HEK293 (cell line): ENCODE results near the gene PDE1C.

Experiments
- CTCF ChIA-PET: fragments of 350-600 bp; formaldehyde crosslinking; extraction: SDS; loops from one replicate; lab custom pipeline; 2021; ENCODE audit warnings: antibody characterized with exemption; lab: Yijun Ruan, JAX
- POLR2A ChIA-PET: fragments of 300-600 bp; formaldehyde crosslinking; extraction: SDS; loops from one replicate; lab custom pipeline; 2020; ENCODE audit warnings: antibody characterized with exemption, inconsistent platforms; lab: Yijun Ruan, JAX
- H3K27ac ChIP-seq: fragments of 200-500 bp; sonication (Bioruptor generic); 2 replicates; pipeline ENCODE4 v1.5.1; 2014; ENCODE audit warnings: low read depth, low read length, control low read depth, inconsistent platforms; ENCODE audit errors: extremely low read depth
- H3K36me3 ChIP-seq, 2 experiments: fragments of 200-500 bp in 1 of 2; sonication (Bioruptor generic) in 1 of 2; 1 replicate in 1 of 2; 2 replicates in 1 of 2; pipeline ENCODE4 v1.5.1; 2014 to 2017; ENCODE audit warnings: inconsistent platforms in 2 of 2, low read length in 2 of 2; ENCODE audit not compliant: control insufficient read depth in 2 of 2, insufficient read depth in 1 of 2
- H3K4me1 ChIP-seq: fragments of 200-500 bp; sonication (Bioruptor generic); 2 replicates; pipeline ENCODE4 v1.5.1; 2014; ENCODE audit warnings: mild to moderate bottlenecking, low read length, inconsistent platforms; ENCODE audit not compliant: control insufficient read depth, insufficient read depth
- H3K4me3 ChIP-seq: 2 replicates; pipeline ENCODE4 v1.5.1; 2011; ENCODE audit warnings: low read depth, mild to moderate bottlenecking, control low read depth, low read length, moderate library complexity
- H3K9me3 ChIP-seq: fragments of 200-500 bp; sonication (Bioruptor generic); 2 replicates; pipeline ENCODE4 v1.5.1; 2014; ENCODE audit warnings: low read depth, low read length, inconsistent platforms; ENCODE audit not compliant: control insufficient read depth, insufficient read depth
- BCL11A ChIP-seq: fragments of 450-650 bp; formaldehyde crosslinking; IDR thresholded peaks from 2 replicates; pipeline ENCODE4 v1.5.1; 2016; ENCODE audit warnings: low read depth, missing biosample characterization, missing genetic modification characterization
- KLF17 ChIP-seq: fragments of 450-650 bp; formaldehyde crosslinking; IDR thresholded peaks from 2 replicates; pipeline ENCODE4 v1.5.1; 2016; ENCODE audit warnings: missing biosample characterization, missing genetic modification characterization
- KLF8 ChIP-seq: fragments of 450-650 bp; formaldehyde crosslinking; IDR thresholded peaks from 2 replicates; pipeline ENCODE4 v1.5.1; 2016; ENCODE audit warnings: missing biosample characterization, missing genetic modification characterization
- PRDM2 ChIP-seq: fragments of 450-650 bp; formaldehyde crosslinking; IDR thresholded peaks from 2 replicates; pipeline ENCODE4 v1.5.1; 2016; ENCODE audit warnings: missing biosample characterization, missing genetic modification characterization, borderline replicate concordance
- SCRT1 ChIP-seq: fragments of 450-650 bp; formaldehyde crosslinking; IDR thresholded peaks from 2 replicates; pipeline ENCODE4 v1.5.1; 2016; ENCODE audit warnings: missing biosample characterization, missing genetic modification characterization, borderline replicate concordance
- SP3 ChIP-seq: fragments of 450-650 bp; formaldehyde crosslinking; IDR thresholded peaks from 2 replicates; pipeline ENCODE4 v1.5.1; 2016; ENCODE audit warnings: missing biosample characterization, missing genetic modification characterization
- ZEB2 ChIP-seq: fragments of 450-650 bp; formaldehyde crosslinking; IDR thresholded peaks from 2 replicates; pipeline ENCODE4 v1.5.1; 2016; ENCODE audit warnings: missing biosample characterization, missing genetic modification characterization
- ZFP3 ChIP-seq: fragments of 450-650 bp; formaldehyde crosslinking; IDR thresholded peaks from 2 replicates; pipeline ENCODE4 v1.5.1; 2016; ENCODE audit warnings: low read depth, missing biosample characterization, missing genetic modification characterization
- ZFP69B ChIP-seq: fragments of 450-650 bp; formaldehyde crosslinking; IDR thresholded peaks from 2 replicates; pipeline ENCODE4 v1.5.1; 2016; ENCODE audit warnings: missing biosample characterization, missing genetic modification characterization
- ZNF10 ChIP-seq: fragments of 450-650 bp; formaldehyde crosslinking; IDR thresholded peaks from 2 replicates; pipeline ENCODE4 v1.5.1; 2017; ENCODE audit warnings: missing biosample characterization, missing genetic modification characterization
- ZNF138 ChIP-seq: fragments of 450-650 bp; formaldehyde crosslinking; IDR thresholded peaks from 2 replicates; pipeline ENCODE4 v1.5.1; 2016; ENCODE audit warnings: missing biosample characterization, missing genetic modification characterization, borderline replicate concordance
- ZNF211 ChIP-seq: fragments of 450-650 bp; formaldehyde crosslinking; IDR thresholded peaks from 2 replicates; pipeline ENCODE4 v1.5.1; 2016; ENCODE audit warnings: low read depth, missing biosample characterization, missing genetic modification characterization
- ZNF324 ChIP-seq: fragments of 450-650 bp; formaldehyde crosslinking; IDR thresholded peaks from 2 replicates; pipeline ENCODE4 v1.5.1; 2016; ENCODE audit warnings: missing biosample characterization, missing genetic modification characterization
- ZNF514 ChIP-seq: fragments of 450-650 bp; formaldehyde crosslinking; IDR thresholded peaks from 2 replicates; pipeline ENCODE4 v1.5.1; 2016; ENCODE audit warnings: missing biosample characterization, missing genetic modification characterization
- ZNF585B ChIP-seq: fragments of 450-650 bp; formaldehyde crosslinking; IDR thresholded peaks from 2 replicates; pipeline ENCODE4 v1.5.1; 2016; ENCODE audit warnings: missing biosample characterization, missing genetic modification characterization
- ZNF664 ChIP-seq: fragments of 450-650 bp; formaldehyde crosslinking; IDR thresholded peaks from 2 replicates; pipeline ENCODE4 v1.5.1; 2016; ENCODE audit warnings: missing biosample characterization, missing genetic modification characterization
- ZNF707 ChIP-seq: fragments of 450-650 bp; formaldehyde crosslinking; IDR thresholded peaks from 2 replicates; pipeline ENCODE4 v1.5.1; 2016; ENCODE audit warnings: missing biosample characterization, missing genetic modification characterization
- ZNF776 ChIP-seq: fragments of 450-650 bp; formaldehyde crosslinking; IDR thresholded peaks from 2 replicates; pipeline ENCODE4 v1.5.0; 2017; ENCODE audit warnings: missing biosample characterization, missing genetic modification characterization, borderline replicate concordance
- ZSCAN30 ChIP-seq: fragments of 450-650 bp; IDR thresholded peaks from 2 replicates; pipeline ENCODE4 v1.5.1; 2018; ENCODE audit warnings: missing biosample characterization, mild to moderate bottlenecking, missing genetic modification characterization, moderate library complexity
- TF ChIP-seq, protein P1 (sequence below): fragments of 450-650 bp; formaldehyde crosslinking; IDR thresholded peaks from 2 replicates; pipeline ENCODE4 v1.5.1; 2016; ENCODE audit warnings: missing biosample characterization, missing genetic modification characterization

Gene PDE1C

GRCh38 chr7:31971049-31971667 is 99.0 kb downstream of the PDE1C start (continued):
- TF ChIP-seq BCL11A = no peak
- no peak for TF ChIP-seq ZNF138 (tag by site-specific recombination)
- no peak for TF ChIP-seq KLF8
- TF ChIP-seq SP3 = no peak

DNA sequence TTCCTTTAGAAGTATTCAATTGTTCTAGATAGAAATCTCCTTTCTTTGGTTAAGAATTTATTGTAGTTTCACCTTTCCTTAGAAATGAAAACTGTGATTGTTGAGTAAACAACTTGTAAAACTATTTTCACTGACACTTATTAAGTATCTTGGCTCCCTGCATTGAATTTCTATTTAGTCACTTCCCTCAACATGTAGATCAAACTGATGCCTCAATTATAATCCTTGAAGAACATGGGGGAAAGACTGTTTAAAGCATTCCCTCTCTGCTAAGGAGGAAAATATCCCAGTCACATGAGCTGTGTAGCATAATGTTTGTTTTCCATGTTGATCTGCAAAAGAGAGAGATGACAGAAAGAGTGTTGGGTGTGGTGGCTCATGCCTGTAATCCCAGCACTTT is 99.7 kb downstream of the PDE1C start:
- H3K27ac ChIP-seq = no peak overlapping the region
- POLR2A ChIA-PET = no interaction called here

DNA sequence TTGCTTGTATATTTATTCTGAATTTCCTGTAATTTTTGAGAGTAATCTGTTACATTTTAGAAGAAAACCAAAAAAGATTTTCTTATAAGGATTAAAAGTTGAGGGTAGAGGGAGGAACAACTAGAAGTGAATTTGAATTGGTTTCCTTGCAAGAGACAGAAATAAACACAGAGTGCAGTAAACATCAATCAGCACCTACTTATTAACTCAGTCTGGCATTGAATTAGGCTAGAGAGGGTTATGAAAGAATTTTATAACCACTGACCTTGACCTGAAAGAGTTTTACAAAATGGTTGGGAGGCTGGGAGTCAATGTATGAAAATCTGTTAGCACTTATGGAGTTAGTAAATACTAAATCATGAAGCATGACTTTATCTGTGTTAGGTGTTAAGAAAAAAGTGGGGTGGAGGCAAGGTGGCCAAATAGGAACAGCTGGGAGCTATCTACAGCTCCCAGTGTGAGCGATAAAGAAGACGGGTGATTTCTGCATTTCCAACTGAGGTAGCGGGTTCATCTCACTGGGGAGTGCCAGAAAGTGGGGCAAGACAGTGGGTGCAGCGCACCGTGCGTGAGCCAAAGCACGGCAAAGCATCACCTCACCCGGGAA is 106.5 kb downstream of the PDE1C start:
- no peak overlapping the region for H3K27ac ChIP-seq
- ChIA-PET POLR2A (no interaction called here), CTCF (no interaction called here)
- H3K4me1 ChIP-seq = no peaks in the 10 kb centered on the region
- H3K9me3 ChIP-seq = no peaks in the 10 kb centered on the region
- no peak overlapping the region for H3K4me3 ChIP-seq
- no peaks in the 10 kb centered on the region for H3K36me3 ChIP-seq
- TF ChIP-seq KLF17 (tag by site-specific recombination) (no peak), PRDM2 (tag by site-specific recombination) (no peak), ZEB2 (tag by site-specific recombination) (no peak), ZNF776 (tag by site-specific recombination) (no peak), ZFP3 (tag by site-specific recombination) (no peak)
- TF ChIP-seq, all 188 proteins: peak for 0

More for the DNA sequence above, 99.7 kb downstream of the PDE1C start:
- Histone ChIP-seq H3K9me3 (no peaks in the 10 kb centered on the region), H3K4me1 (no peaks in the 10 kb centered on the region), H3K36me3 (no peaks in the 10 kb centered on the region), H3K4me3 (no peak overlapping the region)
- CTCF ChIA-PET = interaction anchor here (0.7 kb wide), 1 partner anchor 505 kb away, joined by 4 read pairs; no protein-coding TSS in a partner anchor
- TF ChIP-seq ZNF324 (no peak), ZNF707 (tag by site-specific recombination) (no peak), SCRT1 (tag by site-specific recombination) (no peak), ZNF664 (tag by site-specific recombination) (no peak), ZFP69B (tag by site-specific recombination) (no peak), ZNF585B (tag by site-specific recombination) (no peak), ZNF211 (no peak), ZSCAN30 (tag by site-specific recombination) (no peak), ZNF514 (tag by site-specific recombination) (no peak), ZNF10 (tag by site-specific recombination) (no peak)
- TF ChIP-seq, protein P1, sequence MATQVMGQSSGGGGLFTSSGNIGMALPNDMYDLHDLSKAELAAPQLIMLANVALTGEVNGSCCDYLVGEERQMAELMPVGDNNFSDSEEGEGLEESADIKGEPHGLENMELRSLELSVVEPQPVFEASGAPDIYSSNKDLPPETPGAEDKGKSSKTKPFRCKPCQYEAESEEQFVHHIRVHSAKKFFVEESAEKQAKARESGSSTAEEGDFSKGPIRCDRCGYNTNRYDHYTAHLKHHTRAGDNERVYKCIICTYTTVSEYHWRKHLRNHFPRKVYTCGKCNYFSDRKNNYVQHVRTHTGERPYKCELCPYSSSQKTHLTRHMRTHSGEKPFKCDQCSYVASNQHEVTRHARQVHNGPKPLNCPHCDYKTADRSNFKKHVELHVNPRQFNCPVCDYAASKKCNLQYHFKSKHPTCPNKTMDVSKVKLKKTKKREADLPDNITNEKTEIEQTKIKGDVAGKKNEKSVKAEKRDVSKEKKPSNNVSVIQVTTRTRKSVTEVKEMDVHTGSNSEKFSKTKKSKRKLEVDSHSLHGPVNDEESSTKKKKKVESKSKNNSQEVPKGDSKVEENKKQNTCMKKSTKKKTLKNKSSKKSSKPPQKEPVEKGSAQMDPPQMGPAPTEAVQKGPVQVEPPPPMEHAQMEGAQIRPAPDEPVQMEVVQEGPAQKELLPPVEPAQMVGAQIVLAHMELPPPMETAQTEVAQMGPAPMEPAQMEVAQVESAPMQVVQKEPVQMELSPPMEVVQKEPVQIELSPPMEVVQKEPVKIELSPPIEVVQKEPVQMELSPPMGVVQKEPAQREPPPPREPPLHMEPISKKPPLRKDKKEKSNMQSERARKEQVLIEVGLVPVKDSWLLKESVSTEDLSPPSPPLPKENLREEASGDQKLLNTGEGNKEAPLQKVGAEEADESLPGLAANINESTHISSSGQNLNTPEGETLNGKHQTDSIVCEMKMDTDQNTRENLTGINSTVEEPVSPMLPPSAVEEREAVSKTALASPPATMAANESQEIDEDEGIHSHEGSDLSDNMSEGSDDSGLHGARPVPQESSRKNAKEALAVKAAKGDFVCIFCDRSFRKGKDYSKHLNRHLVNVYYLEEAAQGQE (tag by site-specific recombination) = no peak
